Heart right ventricle (tissue), 16 donors: ENCODE results near the gene GRM5. TPM values are rescaled to one million over a fixed set of nuclear protein-coding genes. Genes with fewer than 3 reads are reported as not detected.

Source experiments
- ATAC-seq, 8 donors: fragments of 200-7000 bp; cut with Tn5 transposase; one replicate each; pipeline ENCODE4 v1.9.1; 2020; ENCODE audit warnings: mild to moderate bottlenecking in 8 of 8, moderate library complexity in 8 of 8, moderate number of reproducible peaks in 1 of 8
- DNase-seq, 2 donors: peaks; one replicate each; pipeline ENCODE4 v3.0.0-alpha.2; 2020
- H3K27ac ChIP-seq, 10 donors: fragments of 200-600 bp; sonication (generic) in 2 of 10; one replicate each; pipeline versions ENCODE4 v1.5.0 to v1.8.0; 2020 to 2022; ENCODE audit warnings: mild to moderate bottlenecking in 3 of 10
- H3K27me3 ChIP-seq, 7 donors: fragments of 200-600 bp; one replicate each; pipeline ENCODE4 v1.8.0; 2021 to 2022; ENCODE audit warnings: mild to moderate bottlenecking in 2 of 7
- H3K36me3 ChIP-seq, 9 donors: fragments of 200-600 bp; sonication (generic) in 1 of 9; one replicate each; pipeline versions ENCODE4 v1.5.0 to v1.8.0; 2020 to 2022; ENCODE audit warnings: mild to moderate bottlenecking in 2 of 9
- H3K4me1 ChIP-seq, 9 donors: fragments of 200-600 bp; sonication (generic) in 1 of 9; one replicate each; pipeline versions ENCODE4 v1.5.0 to v1.8.0; 2020 to 2022; ENCODE audit warnings: mild to moderate bottlenecking in 4 of 9
- H3K4me3 ChIP-seq, 10 donors: fragments of 200-600 bp; sonication (generic) in 2 of 10; one replicate each; pipeline versions ENCODE4 v1.5.0 to v1.8.0; 2020 to 2022; ENCODE audit warnings: mild to moderate bottlenecking in 7 of 10, moderate library complexity in 2 of 10
- H3K9me3 ChIP-seq, 11 donors: fragments of 200-600 bp in 10 of 11; sonication (generic) in 2 of 11; one replicate each; pipeline versions ENCODE4 v1.5.0 to v1.8.0; 2013 to 2022; ENCODE audit warnings: mild to moderate bottlenecking in 2 of 11, control low read depth in 1 of 11, moderate library complexity in 1 of 11
- WGBS, 2 donors: extraction: QIAGEN DNeasy Blood & Tissue Kit; methylation state at CpG; one replicate each; pipeline ENCODE4 v1.1.7; 2013; ENCODE audit warnings: inconsistent platforms in 1 of 2; 5-methylcytosine and 5-hydroxymethylcytosine counted together
- intact Hi-C, 10 donors: fragments of 100-400 bp; cut with DNase I; formaldehyde crosslinking; loops; one replicate each; pipeline versions ENCODE4 v1.11.1 to v1.14.2; 2022
- polyA plus RNA-seq, 2 donors: library from polyadenylated mRNA; stranded (reverse); fragments of 200-250 nt; gene quantifications; one replicate each; pipeline ENCODE4 v1.2.3, GENCODE V29; 2013
- total RNA-seq, 10 donors: library from RNA; stranded (reverse); fragmentation: NEBNext Ultra II Directional in 3 of 10; extraction: Animal tissue kit (Norgen Biotek cat#: 25700) in 3 of 10; gene quantifications; one replicate each; pipeline versions ENCODE4 v1.2.1 to v1.2.4, GENCODE V29; 2021 to 2023
- TF ChIP-seq, protein P1 (sequence below), 9 donors: fragments of 200-600 bp; sonication (generic) in 2 of 9; IDR thresholded peaks; one replicate each; pipeline versions ENCODE4 v1.5.0 to v1.8.0; 2021 to 2022; ENCODE audit warnings: antibody characterized with exemption in 9 of 9, mild to moderate bottlenecking in 5 of 9, moderate library complexity in 1 of 9
- donor health status: Arrhythmogenic right ventricular cardiomyopathy.
- donor health status: ischemic (EF 13 %, LVEDD 7.1; RV severe dilation, severe dysfunction).
- donor health status: healthy with polysubstance abuse.
- donor health status: DM: no; HTN: yes; CAD: no.
- donor health status: DM: no; HTN: no; CAD: no.
- donor health status: ischemic (EF 25% LVEDD 6.9; RV normal size, moderate dysfunction).
- donor health status: ischemic (EF 25% LVEDD 5.7; RV mildly dilated, moderate dysfunction).
- donor health status: healthy.
- donor health status: DM: yes; HTN: yes; CAD: no.
- donor health status: Ischemic cardiomyopathy.
- donor health status: ischemic (EF 35%, LVEDD 5.7; RV mildly dilated, moderate dysfunction).
- donor health status: nonischemic (EF 11% LVEDD 7.7; RV severe dilation, severe dysfunction).
- donor health status: DM: yes; HTN: yes; CAD: no.
- donor health status: PGD.
- donor health status: ischemic (EF 29% LVEDD 5.4; RV normal size, mild dysfunction).
- donor health status: nonischemic (EF 23%, LVEDD 6.1; RV moderate dilation, normal function).

GRM5 gene
- total and polyA plus RNA-seq, 12 donors: 0.01 to 0.09 (median 0.04) TPM; not detected in 8

DNA sequence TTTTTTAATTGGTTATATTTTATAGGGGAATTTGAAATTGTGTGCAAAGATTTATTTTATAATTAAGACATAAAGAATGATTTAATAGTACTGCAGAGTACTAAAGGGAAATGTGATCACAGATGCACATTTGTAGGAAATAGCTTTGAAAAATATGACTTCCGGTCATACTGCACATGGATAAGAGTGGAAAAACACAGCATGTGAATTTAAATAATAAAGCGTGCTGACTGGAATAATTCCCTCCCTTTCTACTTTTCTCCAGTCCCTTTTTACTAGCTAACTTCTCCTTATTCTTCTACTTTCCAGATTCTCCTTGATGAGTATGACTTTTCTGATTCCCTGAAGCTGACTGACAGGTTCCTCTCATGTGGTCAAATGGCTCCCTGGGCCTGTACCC lies 489.9 kb downstream of the GRM5 start:
- Histone ChIP-seq H3K27me3 (peaks cover 0 to 6% (median 0%) of the 10 kb centered on the region in 7 donors), H3K27ac (no peak overlapping the region), H3K9me3 (no peaks in the 10 kb centered on the region), H3K4me3 (no peak overlapping the region), H3K36me3 (no peaks in the 10 kb centered on the region), H3K4me1 (no peaks in the 10 kb centered on the region)
- no peak for DNase-seq
- intact Hi-C loops: no loop called here
- TF ChIP-seq, protein P1, sequence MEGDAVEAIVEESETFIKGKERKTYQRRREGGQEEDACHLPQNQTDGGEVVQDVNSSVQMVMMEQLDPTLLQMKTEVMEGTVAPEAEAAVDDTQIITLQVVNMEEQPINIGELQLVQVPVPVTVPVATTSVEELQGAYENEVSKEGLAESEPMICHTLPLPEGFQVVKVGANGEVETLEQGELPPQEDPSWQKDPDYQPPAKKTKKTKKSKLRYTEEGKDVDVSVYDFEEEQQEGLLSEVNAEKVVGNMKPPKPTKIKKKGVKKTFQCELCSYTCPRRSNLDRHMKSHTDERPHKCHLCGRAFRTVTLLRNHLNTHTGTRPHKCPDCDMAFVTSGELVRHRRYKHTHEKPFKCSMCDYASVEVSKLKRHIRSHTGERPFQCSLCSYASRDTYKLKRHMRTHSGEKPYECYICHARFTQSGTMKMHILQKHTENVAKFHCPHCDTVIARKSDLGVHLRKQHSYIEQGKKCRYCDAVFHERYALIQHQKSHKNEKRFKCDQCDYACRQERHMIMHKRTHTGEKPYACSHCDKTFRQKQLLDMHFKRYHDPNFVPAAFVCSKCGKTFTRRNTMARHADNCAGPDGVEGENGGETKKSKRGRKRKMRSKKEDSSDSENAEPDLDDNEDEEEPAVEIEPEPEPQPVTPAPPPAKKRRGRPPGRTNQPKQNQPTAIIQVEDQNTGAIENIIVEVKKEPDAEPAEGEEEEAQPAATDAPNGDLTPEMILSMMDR (IDR thresholded peaks at IDR 0.05): no peak
- 72 to 75% methylated on average over 2 of the region's 2 CpGs for WGBS, 2 donors
- ATAC-seq: no peak

DNA sequence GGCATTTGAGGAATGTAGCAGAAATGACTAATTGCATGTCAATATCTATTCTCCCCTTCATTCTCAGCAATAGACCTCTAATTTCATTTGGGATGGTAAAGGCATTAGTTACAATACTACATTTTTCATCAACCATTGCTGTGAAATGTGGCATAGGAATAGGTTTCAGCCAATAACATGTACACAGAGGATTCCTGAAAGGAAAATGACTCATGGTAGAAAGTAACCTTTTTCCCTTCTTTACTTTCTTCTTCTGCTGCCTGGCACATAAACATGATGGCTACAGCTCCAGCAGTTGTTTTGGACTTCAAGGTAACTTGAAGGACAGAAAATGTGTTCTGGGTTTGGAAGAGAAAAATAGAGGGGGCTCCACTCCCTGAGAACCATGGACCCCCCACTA lies 496.4 kb downstream of the GRM5 start:
- Histone ChIP-seq H3K4me1 (no peaks in the 10 kb centered on the region), H3K36me3 (no peaks in the 10 kb centered on the region), H3K27ac (no peak overlapping the region), H3K4me3 (no peak overlapping the region), H3K27me3 (peaks cover 0 to 6% (median 0%) of the 10 kb centered on the region in 7 donors), H3K9me3 (no peaks in the 10 kb centered on the region)
- no peak for DNase-seq
- ATAC-seq: no peak
- TF ChIP-seq, protein P1 (IDR thresholded peaks at IDR 0.05): no peak
- intact Hi-C loops: no loop called here

DNA sequence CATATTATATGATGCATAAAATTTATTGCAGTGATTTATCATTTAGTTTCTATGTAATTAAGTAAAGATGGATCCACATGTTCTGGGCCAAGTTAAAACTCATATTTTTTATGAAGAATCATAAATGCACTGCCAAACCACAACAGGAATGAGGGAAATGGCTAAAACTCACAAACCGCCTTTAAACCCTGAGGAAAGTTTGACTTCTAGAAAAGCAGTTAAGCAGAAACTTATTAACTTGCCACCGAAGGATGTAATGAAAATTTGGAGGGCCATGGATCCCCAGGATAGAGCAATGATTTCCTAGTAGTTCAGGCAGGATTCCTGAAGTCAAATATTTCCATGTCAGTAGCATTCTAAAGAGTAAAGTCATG lies 510.0 kb downstream of the GRM5 start:
- H3K27me3 ChIP-seq: peaks cover 0 to 8% (median 0%) of the 10 kb centered on the region in 7 donors
- intact Hi-C loops: loop anchor here in 1 of 10 donors (10.0 kb wide), 1 partner anchor 1061 kb away; no protein-coding TSS in a partner anchor
- no peaks in the 10 kb centered on the region for H3K36me3 ChIP-seq
- no peak for ATAC-seq
- no peak overlapping the region for H3K27ac ChIP-seq
- H3K4me3 ChIP-seq: no peak overlapping the region
- no peaks in the 10 kb centered on the region for H3K4me1 ChIP-seq
- no peaks in the 10 kb centered on the region for H3K9me3 ChIP-seq
- 80 to 94% methylated on average over 2 of the region's 2 CpGs for WGBS, 2 donors
- no peak for DNase-seq
- TF ChIP-seq, protein P1 (IDR thresholded peaks at IDR 0.05): no peak

DNA sequence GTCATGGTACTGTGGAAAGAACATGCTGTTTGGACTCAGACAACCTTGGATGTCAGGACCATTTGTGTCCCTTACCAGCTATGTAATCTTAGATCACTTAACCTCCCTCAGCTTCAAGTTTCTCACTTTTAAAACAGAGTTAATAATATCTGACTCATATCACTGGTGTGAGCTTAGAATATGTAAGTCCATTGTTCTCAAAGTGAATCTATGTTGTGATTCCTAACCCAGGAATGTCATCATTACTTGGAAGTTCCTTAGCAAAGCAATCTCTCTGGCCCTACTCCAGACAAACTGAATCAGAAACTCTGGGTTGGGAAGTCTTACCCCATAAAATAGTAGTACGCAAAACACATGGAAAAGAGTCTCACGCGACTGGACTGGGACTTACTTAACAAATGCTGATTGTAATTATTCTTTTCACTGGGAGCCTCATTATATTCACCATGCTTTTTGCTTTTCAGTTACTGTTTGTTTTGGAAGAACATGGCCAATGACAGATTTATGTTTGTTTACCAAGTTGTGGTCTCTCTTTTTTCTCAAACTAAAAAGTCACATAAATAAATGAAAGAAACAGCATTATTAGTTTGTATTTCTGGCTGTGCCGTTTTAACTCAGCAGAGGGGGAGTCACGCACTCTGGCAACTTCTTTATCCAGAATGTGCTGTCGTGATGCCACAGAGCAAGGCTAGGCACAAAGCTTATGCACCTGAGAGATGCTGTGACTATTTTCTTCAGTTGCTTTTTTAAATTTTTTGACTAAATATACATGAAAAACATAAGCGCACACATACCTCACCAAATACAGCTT lies 510.6 kb downstream of the GRM5 start:
- no peaks in the 10 kb centered on the region for H3K4me1 ChIP-seq
- H3K27me3 ChIP-seq: peaks cover 0 to 8% (median 0%) of the 10 kb centered on the region in 7 donors
- H3K27ac ChIP-seq: no peak overlapping the region
- intact Hi-C loops: loop anchor here in 1 of 10 donors (10.0 kb wide), 1 partner anchor 1060 kb away; no protein-coding TSS in a partner anchor
- H3K4me3 ChIP-seq: no peak overlapping the region
- TF ChIP-seq, protein P1 (IDR thresholded peaks at IDR 0.05): no peak
- peak in 3 of 8 donors; percentile 27 to 86 (median 30) for ATAC-seq
- H3K36me3 ChIP-seq: no peaks in the 10 kb centered on the region
- H3K9me3 ChIP-seq: no peaks in the 10 kb centered on the region
- WGBS, 2 donors: 72 to 75% methylated on average over 7 of the region's 7 CpGs
- DNase-seq: no peak
